Natural killer cell treated with Interleukin-12 subunit alpha and Interleukin-12 subunit beta and Interleukin-15 and Interleukin-18, amount 100 ng/mL, for 72 hours (primary cell): ENCODE data around the gene GOLPH3. TPM values are rescaled to one million over a fixed set of nuclear protein-coding genes. Genes with fewer than 3 reads are reported as not detected.
"Not testable (repeated sequence)": the region's sequence is repeated elsewhere in the genome, so short reads cannot be mapped to it uniquely, and the experiment has no call there.

Experiments used
- ATAC-seq, 2 donors: fragments of 150-1000 bp; cut with Tn5 transposase in 1 of 2; sonication (Bioruptor Pico), chemical (Tn5 transposase) in 1 of 2; 2 replicates each; pipeline ENCODE4 v1.10.0; 2021
- DNase-seq: peaks from one replicate; pipeline ENCODE4 v3.0.0; 2022; ENCODE audit warnings: low spot score
- H3K27ac Mint-ChIP-seq, 2 donors: 1 replicate in 1 of 2; 2 replicates in 1 of 2; pipeline ENCODE4 v1.8.0; 2022; ENCODE audit warnings: mixed read lengths in 2 of 2, mild to moderate bottlenecking in 1 of 2, moderate library complexity in 1 of 2
- H3K27me3 Mint-ChIP-seq, 2 donors: 1 replicate in 1 of 2; 2 replicates in 1 of 2; pipeline ENCODE4 v1.8.0; 2022; ENCODE audit warnings: mixed read lengths in 2 of 2
- H3K36me3 Mint-ChIP-seq: one replicate; pipeline ENCODE4 v1.8.0; 2022; ENCODE audit warnings: mixed read lengths
- H3K4me1 Mint-ChIP-seq, 2 donors: 1 replicate in 1 of 2; 2 replicates in 1 of 2; pipeline ENCODE4 v1.8.0; 2022; ENCODE audit warnings: low read depth in 2 of 2, mixed read lengths in 2 of 2, mild to moderate bottlenecking in 1 of 2
- H3K4me3 Mint-ChIP-seq: one replicate; pipeline ENCODE4 v1.8.0; 2022; ENCODE audit warnings: mixed read lengths
- H3K9me3 Mint-ChIP-seq: 2 replicates; pipeline ENCODE4 v1.8.0; 2022; ENCODE audit warnings: mixed read lengths
- total RNA-seq, 2 donors: library from RNA; stranded (reverse); gene quantifications; one replicate each; pipeline ENCODE4 v1.2.3, GENCODE V29; 2022

GOLPH3 gene
- total RNA-seq, 2 donors from 2014 or later = 72.5 to 86.7 TPM

- Mint-ChIP-seq H3K36me3 (no peaks in the 10 kb centered on the region), H3K4me3 (no peak overlapping the region), H3K27me3 (no peaks in the 10 kb centered on the region), H3K27ac (peak overlapping the region in 1 of 2 donors; percentile 48), H3K4me1 (peaks cover 0 to 4% of the 10 kb centered on the region in 2 donors), H3K9me3 (no peaks in the 10 kb centered on the region)
- ATAC-seq (no peak), DNase-seq (no peak)
Observed at GRCh38 chr5:32095261-32095671, 78.9 kb downstream of the GOLPH3 start.

DNA sequence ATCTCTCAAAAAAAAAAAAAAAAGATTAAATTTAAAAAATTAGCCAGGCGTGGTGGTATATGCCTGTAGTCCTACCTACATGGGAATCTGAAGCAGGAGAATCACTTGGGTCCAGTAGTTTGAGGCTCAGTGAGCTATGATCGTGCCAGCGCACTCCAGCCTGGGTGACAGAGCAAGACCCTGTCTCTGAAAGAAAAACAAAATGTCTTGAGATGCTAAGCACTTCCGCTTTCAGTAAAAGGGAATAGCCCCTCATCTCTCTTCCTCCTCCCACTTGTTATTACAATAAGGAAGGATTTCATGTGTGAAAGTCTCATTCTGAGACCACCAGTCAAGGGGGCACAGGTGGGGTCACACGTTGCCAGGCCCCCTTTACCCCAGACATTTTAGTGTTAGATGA lies 79.4 kb downstream of the GOLPH3 start:
- H3K9me3 Mint-ChIP-seq = no peaks in the 10 kb centered on the region
- H3K36me3 Mint-ChIP-seq = no peaks in the 10 kb centered on the region
- no peak for ATAC-seq
- H3K27ac Mint-ChIP-seq = no peak overlapping the region
- no peak overlapping the region for H3K4me3 Mint-ChIP-seq
- H3K4me1 Mint-ChIP-seq = peaks cover 0 to 4% of the 10 kb centered on the region in 2 donors
- no peaks in the 10 kb centered on the region for H3K27me3 Mint-ChIP-seq
- no peak for DNase-seq

DNA sequence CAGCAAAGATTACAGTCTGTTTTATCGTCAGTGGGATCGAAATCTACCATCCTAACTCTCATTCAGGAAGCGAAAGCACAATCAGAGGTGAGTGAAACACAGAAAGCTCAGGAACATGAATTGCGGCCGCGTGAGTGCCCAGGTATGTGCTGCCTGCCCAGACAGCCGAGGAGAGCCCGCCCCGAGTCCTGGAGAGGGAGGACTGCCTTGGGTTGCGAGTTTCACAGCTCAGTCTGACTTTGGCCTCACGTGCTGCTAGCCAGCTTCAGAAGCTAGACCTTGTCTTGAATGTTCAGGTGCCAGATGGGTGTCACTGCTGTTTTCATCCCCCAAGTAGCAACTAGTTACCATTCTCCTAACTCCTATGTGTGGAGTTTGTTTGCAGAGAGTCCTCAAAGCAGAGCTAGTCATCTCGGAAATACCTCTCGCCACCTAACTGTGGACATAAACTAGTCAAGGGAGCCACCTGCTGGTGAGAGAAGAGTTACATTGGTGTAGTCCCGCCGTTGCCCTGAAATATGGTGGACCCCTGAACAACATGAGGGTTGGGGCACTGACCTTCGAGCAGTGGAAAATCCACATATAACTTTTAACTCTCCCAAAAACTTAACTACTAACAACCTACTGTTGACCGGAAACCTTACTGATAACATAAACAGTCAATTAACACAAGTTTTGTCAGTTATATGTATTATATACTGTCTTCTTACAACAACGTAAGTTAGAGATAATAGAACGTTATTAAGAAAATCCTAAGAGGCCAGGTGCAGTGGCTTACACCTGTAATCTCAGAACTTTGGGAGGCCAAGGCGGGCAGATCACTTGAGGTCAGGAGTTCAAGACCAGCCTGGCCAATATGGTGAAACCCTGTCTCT lies 80.9 kb downstream of the GOLPH3 start:
- H3K36me3 Mint-ChIP-seq = no peaks in the 10 kb centered on the region
- no peaks in the 10 kb centered on the region for H3K27me3 Mint-ChIP-seq
- no peaks in the 10 kb centered on the region for H3K9me3 Mint-ChIP-seq
- DNase-seq = no peak
- H3K4me3 Mint-ChIP-seq = no peak overlapping the region
- H3K4me1 Mint-ChIP-seq = peaks cover 0 to 4% of the 10 kb centered on the region in 2 donors
- ATAC-seq = peak; percentile 69 to 79
- no peak overlapping the region for H3K27ac Mint-ChIP-seq

DNA sequence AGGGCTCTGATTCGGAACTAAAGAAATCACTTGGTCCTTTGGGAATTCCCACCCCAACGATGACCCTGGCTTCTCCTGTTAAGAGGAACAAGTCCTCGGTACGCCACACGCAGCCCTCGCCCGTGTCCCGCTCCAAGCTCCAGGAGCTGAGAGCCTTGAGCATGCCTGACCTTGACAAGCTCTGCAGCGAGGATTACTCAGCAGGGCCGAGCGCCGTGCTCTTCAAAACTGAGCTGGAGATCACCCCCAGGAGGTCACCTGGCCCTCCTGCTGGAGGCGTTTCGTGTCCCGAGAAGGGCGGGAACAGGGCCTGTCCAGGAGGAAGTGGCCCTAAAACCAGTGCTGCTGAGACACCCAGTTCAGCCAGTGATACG lies 83.4 kb downstream of the GOLPH3 start:
- ATAC-seq = no peak
- no peak for DNase-seq
- Mint-ChIP-seq H3K4me1 (peaks cover 0 to 4% of the 10 kb centered on the region in 2 donors), H3K27me3 (no peaks in the 10 kb centered on the region), H3K36me3 (no peaks in the 10 kb centered on the region), H3K4me3 (no peak overlapping the region), H3K9me3 (no peaks in the 10 kb centered on the region), H3K27ac (no peak overlapping the region)

- DNase-seq (no peak), ATAC-seq (no peak)
- Mint-ChIP-seq H3K4me3 (no peak overlapping the region), H3K9me3 (no peaks in the 10 kb centered on the region), H3K36me3 (no peaks in the 10 kb centered on the region), H3K27me3 (no peaks in the 10 kb centered on the region), H3K27ac (no peak overlapping the region), H3K4me1 (peaks cover 0 to 4% of the 10 kb centered on the region in 2 donors)
Observed at GRCh38 chr5:32090026-32090754, 83.9 kb downstream of the GOLPH3 start.

- Mint-ChIP-seq H3K4me3 (no peak overlapping the region), H3K9me3 (no peaks in the 10 kb centered on the region), H3K4me1 (peaks cover 0 to 4% of the 10 kb centered on the region in 2 donors), H3K27ac (no peak overlapping the region), H3K36me3 (no peaks in the 10 kb centered on the region), H3K27me3 (no peaks in the 10 kb centered on the region)
- ATAC-seq (peak in 1 of 2 donors; percentile 61), DNase-seq (no peak)
Observed at GRCh38 chr5:32089146-32090000, 84.7 kb downstream of the GOLPH3 start.

- DNase-seq = no peak
Observed at GRCh38 chr5:32088214-32088613, 85.9 kb downstream of the GOLPH3 start.

DNA sequence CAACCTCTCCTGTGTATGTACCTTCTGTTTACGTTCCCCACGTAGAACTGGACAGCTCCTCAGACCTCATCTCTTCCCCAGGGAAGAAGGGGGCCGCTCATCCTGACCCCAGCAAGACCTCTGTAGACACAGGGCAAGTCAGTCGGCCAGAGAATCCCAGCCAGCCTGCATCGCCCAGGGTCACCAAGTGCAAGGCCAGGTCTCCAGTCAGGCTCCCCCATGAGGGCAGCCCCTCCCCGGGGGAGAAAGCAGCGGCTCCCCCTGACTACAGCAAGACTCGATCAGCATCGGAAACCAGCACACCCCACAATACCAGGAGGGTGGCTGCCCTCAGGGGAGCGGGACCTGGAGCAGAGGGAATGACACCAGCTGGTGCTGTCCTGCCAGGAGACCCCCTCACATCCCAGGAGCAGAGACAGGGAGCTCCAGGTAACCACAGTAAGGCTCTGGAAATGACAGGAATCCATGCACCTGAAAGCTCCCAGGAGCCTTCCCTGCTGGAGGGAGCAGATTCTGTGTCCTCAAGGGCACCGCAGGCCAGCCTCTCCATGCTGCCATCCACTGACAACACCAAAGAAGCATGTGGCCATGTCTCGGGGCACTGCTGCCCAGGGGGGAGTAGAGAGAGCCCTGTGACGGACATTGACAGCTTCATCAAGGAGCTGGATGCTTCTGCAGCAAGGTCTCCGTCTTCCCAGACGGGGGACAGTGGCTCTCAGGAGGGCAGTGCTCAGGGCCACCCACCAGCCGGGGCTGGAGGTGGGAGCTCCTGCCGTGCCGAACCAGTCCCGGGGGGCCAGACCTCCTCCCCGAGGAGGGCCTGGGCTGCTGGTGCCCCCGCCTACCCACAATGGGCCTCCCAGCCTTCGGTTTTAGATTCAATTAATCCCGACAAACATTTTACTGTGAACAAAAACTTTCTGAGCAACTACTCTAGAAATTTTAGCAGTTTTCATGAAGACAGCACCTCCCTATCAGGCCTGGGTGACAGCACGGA lies 86.7 kb downstream of the GOLPH3 start:
- H3K27me3 Mint-ChIP-seq = no peaks in the 10 kb centered on the region
- no peaks in the 10 kb centered on the region for H3K9me3 Mint-ChIP-seq
- H3K27ac Mint-ChIP-seq = no peak overlapping the region
- DNase-seq = no peak
- no peak for ATAC-seq
- H3K4me3 Mint-ChIP-seq = no peak overlapping the region
- H3K4me1 Mint-ChIP-seq = no peaks in the 10 kb centered on the region
- no peaks in the 10 kb centered on the region for H3K36me3 Mint-ChIP-seq

More at GRCh38 chr5:32088214-32088613, 85.9 kb downstream of the GOLPH3 start:
- H3K9me3 Mint-ChIP-seq = no peaks in the 10 kb centered on the region
- H3K36me3 Mint-ChIP-seq = no peaks in the 10 kb centered on the region
- H3K4me3 Mint-ChIP-seq = no peak overlapping the region
- no peaks in the 10 kb centered on the region for H3K27me3 Mint-ChIP-seq
- H3K4me1 Mint-ChIP-seq = peaks cover 0 to 2% of the 10 kb centered on the region in 2 donors
- H3K27ac Mint-ChIP-seq = no peak overlapping the region
- ATAC-seq = no peak

- ATAC-seq = peak in 1 of 2 donors; percentile 43
- Mint-ChIP-seq H3K4me1 (no peaks in the 10 kb centered on the region), H3K9me3 (no peaks in the 10 kb centered on the region), H3K27me3 (no peaks in the 10 kb centered on the region), H3K4me3 (no peak overlapping the region), H3K36me3 (no peaks in the 10 kb centered on the region), H3K27ac (no peak overlapping the region)
- DNase-seq = no peak
Observed at GRCh38 chr5:32083981-32084430, 90.1 kb downstream of the GOLPH3 start.

DNA sequence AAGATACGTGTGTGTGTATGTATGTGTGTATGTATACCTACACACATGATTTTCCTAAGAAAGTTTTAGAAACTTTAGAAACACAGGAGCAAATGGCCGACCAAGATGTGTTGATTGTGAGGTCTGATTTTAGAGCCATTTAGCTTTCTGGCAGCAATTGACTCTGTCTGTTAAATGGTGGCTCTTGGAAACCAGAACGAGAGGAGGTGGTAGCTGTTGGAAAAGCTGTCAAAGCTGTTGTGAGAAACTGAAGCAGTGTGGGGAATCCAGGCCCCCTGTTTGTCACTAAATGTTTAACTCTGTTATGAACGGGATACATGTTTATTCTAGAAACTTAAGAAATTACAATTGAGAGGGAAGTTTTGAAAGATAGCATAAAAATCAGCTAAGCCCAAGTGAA lies 91.4 kb downstream of the GOLPH3 start:
- Mint-ChIP-seq H3K36me3 (no peaks in the 10 kb centered on the region), H3K27me3 (no peaks in the 10 kb centered on the region), H3K4me1 (no peaks in the 10 kb centered on the region), H3K9me3 (no peaks in the 10 kb centered on the region), H3K4me3 (no peak overlapping the region), H3K27ac (no peak overlapping the region)
- no peak for ATAC-seq
- no peak for DNase-seq

DNA sequence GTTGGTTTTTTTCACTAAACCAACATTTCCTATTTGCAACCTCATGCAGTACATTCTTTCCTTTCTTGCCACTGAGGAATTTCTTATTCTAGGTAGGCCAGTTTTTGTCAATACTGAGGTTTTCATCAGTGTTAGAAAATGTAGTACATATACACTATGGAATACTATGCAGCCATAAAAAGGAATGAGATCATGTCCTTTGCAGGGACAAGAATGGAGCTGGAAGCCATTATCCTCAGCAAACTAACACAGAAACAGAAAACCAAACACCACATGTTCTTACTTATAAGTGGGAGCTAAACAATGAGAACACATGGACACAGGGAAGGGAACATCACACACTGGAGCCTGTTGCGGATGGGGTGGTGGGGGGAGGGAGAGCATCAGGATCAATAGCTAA lies 93.6 kb downstream of the GOLPH3 start:
- DNase-seq, H3K4me1 Mint-ChIP-seq, H3K4me3 Mint-ChIP-seq, H3K36me3 Mint-ChIP-seq, H3K27me3 Mint-ChIP-seq, ATAC-seq, H3K27ac Mint-ChIP-seq, H3K9me3 Mint-ChIP-seq: not testable (repeated sequence)

- H3K9me3 Mint-ChIP-seq, DNase-seq, ATAC-seq, H3K4me1 Mint-ChIP-seq, H3K36me3 Mint-ChIP-seq, H3K4me3 Mint-ChIP-seq, H3K27ac Mint-ChIP-seq, H3K27me3 Mint-ChIP-seq: not testable (repeated sequence)
Observed at GRCh38 chr5:32078855-32079254, 95.3 kb downstream of the GOLPH3 start.
